NCI-H82 treated with DMSO at 0.1 percent for 48 hours (cell line): ENCODE measurements around the gene PNLIPRP1.

Experiments
- DNase-seq: peaks from one replicate; lab custom pipeline; 2025; ENCODE audit not compliant: unreplicated experiment; lab: John Stamatoyannopoulos, UW

The PNLIPRP1 gene

DNA sequence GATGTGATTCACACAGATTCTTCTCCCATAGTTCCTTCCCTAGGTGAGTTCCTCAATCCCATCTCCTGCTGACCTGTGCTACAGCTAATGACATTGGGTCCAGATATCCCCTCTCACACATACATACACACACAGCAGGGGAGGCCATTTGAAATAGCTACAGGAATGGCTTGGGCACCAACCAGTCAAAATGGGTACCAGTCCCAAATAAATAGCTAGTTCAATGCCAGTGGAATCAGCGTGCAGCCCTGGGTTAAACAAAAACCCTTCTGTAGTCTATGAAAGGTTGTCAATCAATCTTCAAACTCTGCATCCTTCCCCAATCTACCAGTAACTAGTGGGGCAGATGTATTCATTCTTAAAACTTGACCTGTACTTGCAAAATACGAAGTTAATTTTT lies 39.3 kb downstream of the PNLIPRP1 start:
- no peak for DNase-seq

DNA sequence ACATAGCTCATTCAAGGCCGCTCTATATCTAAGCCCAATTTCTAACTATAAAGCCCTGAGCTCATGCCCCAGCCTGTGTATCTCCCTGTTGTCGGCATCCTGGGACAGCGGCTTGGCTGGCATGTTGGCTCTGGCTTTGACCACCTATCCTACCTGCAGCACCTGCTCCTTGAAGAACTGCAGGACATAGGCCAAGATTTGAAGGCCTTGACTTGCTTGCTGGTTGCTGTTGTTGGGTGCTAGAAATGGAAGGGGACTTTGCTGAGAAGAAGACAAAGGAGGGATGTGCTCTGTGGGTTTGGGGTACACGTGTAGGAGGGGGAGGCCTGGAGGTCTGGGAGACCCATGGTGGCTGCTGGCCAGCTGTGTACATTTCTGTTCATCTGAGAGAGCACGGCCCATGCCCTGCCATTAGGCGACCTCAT lies 41.1 kb downstream of the PNLIPRP1 start:
- no peak for DNase-seq

DNA sequence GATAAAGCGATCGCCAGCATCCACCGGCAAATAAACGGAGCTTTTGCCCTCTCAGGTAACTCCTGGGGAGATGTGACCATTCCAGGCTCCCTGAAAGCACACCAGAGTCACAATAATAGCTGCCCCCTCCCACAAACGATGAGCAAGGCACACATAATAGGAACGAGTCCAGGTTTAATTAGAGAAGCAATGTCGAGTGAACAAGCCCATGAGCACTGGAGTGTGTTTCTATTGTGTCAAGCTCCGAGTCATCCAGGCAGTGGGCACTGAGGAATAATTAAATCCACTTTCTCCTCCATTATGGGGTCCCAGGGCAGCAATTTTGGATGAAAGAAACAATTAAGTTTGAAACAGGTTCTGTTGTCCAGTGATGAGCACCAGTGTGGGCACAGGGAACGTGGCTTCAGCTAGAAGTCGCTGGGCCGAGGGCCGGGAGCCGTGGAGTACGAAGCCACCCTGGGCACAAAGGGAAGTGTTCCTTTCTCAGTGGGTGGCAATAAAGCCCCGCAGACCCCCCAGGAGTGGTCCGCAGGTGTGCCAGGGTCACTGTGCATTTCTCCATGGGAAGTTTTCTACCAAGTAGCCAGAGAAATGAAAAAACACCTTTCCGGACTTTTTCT lies 41.9 kb downstream of the PNLIPRP1 start:
- DNase-seq, result no peak

DNA sequence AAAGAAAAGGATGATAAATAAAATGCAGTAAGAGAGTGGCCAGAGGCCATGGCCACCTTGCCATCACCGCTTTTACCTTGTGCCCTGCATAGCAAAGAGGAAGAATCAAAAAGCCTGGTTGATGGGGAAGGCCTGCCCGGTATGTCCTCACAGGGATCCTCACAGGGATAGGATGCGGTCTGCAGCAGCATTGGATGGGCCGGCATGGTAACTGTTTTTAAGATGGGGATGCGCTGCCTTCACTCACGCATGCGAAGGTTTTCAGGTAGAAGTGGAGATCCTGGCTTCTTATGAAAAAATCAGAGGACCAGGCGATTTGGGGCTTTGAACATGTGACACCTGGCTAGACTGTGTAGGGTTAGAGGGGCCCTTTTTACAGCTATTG lies 42.4 kb downstream of the PNLIPRP1 start:
- DNase-seq, result no peak

DNA sequence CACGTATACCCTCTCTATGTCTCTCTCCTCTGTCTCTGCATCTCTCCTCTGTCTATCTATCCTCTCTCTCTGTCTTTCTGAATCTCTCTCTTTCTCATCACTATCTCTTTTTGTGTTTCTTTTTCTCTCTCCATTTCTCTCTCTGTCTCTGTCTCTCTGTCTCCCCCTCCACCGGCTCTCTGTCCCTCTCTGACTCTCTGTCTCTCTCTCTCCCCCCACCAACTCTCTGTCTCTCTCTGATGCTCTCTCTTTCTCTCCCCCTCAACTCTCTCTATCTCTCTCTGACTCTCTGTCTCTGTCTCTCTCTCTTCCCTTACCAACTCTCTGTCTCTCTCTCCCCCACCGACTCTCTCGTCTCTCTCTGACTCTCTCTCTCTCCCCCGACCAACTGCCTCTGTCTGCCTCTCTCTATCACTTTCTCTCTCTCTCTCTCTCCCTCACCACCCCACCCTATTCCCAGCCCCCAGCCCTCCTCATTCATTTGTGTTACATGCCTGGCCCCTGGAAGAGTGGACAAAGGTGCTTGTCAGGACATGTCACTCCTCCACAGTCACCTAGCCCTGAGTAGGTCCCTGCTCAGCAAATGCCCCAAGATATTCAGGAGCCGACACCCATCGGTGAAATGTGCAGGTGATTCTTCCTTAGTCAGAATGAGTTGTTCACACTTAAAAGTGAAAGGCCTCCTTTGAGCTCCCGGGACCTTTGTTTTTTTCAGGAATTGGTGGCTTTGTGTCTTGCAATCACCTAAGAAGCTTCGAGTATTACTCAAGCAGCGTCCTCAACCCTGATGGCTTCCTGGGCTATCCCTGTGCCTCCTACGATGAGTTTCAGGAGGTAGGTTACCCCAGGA lies 43.6 kb downstream of the PNLIPRP1 start:
- no peak for DNase-seq

DNA sequence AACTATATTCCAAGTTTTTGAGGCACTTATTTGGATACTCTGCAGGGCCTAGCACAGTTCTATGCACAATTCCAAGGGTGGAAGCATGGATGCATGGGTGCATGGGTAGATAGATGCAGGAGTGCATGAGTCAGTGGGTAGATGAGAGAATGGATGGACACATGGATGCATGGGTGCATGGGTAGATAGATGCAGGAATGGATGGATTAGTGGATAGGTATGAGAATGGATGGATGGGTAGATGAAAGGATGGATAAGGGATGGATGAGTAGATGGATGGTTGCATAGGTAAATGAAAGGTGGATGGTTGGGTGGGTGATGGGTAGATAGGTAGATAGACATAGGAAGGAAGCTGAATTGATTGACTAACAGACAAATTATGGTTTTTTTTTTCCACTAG lies 45.6 kb downstream of the PNLIPRP1 start:
- no peak for DNase-seq

DNA sequence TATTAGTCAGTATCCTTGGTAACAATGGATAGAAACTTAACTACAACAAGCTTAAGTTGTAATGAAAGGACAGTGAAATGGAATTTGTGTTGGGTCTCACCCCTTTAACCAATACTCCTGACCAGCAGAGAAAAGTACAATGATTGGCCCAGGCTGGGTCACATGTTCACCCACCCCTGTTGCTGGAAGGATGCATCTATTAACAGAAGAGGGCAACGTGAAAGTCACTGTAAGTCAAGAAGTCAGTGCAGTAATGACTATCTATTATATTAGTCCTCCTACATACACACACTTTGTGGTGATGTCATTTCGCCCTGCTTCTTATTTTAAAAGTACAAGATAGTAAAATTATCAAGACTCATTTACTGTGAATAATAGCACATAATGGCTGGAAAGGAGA lies 46.2 kb downstream of the PNLIPRP1 start:
- DNase-seq, result no peak

DNA sequence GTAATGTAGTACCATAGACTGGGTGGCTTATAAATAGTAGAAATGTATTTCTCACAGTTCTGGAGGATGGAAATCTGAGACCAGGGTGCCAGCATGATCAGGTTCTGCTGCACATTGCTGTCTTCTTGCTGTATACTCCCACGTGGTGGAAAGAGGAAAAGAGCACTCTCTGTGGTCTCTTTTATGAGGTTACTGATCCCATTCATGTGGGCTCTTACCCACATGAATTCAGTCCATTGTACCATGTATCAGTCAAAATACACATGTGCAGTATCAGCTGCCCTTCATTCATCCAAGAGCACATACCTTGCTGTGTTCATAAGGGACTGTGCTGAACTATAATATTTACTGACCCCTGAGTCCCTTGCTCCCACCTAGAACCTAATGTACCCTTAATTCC lies 47.1 kb downstream of the PNLIPRP1 start:
- DNase-seq, result no peak

DNA sequence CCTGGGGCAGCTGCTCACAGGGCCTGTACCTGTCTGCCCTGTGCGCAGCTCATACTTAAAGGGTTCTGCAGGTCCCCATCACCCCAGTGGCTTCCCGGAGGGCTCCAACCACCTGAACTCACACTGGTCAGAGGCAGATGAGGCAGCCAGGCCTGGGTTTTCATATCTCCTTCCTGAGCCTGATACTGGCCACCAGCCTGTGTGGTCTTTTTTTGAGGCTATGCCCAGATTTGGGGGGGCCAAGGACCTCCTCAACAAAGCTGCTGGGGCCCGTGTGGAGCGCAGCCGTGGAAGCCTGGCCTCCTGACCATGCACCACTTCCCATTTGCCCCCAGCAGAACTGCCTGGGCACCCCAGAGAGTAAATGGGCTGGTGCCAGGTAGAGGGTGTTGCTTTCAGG lies 55.7 kb downstream of the PNLIPRP1 start:
- no peak for DNase-seq

DNA sequence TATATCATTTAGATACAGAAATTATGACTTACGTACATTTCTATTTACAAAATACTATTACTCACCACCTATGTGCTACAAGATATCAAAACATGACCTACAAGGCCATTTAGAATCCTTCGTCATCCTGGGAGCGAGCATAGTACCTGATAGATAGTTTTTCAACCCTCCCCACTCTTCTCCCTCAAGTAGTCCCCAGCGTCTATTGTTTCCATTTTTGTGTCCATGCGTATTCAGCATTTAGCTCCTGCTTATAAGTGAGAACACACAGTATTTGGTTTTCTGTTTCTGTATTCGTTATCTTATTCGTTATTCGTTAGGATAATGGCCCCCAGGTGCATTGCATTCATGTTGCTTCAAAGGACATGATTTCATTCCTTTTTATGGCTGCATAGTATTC lies 58.1 kb downstream of the PNLIPRP1 start:
- no peak for DNase-seq

DNA sequence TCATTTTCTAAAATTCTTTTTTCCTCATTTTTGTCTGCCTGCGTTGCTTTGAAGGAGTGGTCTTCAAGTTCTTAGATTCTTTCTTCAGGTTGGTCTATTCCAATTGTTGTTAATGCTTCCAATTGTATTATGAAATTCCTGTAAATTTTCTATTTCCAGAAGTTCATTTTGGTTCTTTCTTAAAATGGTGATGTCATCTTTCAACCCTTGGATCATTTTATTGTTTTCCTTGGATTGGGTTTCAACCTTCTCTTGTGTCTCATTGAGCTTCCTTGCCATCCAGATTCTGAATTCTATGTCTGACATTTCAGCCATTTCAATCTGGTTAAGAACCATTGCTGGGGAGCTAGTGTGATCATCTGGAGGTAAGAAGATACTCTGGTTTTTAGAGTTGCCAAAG lies 63.1 kb downstream of the PNLIPRP1 start:
- no peak for DNase-seq

DNA sequence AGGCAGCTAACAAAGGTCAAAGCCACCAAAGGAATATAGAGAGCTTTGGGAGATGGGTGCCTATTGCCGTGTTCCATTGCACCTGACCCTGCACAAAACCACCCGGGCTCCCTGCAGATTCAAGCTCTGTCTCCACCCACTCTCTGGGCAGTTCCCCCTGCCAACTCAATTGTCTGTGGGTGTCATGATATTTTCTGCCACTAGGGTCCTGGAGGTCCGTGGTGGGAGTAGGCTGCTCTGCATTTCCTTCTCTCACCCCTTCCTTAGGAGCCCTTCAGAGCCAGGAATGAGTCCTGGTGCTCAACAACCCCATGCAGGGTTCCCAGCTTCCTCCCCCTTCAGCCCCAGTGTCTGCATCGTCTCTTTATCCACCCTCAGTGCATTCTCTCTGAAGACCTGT lies 64.1 kb downstream of the PNLIPRP1 start:
- no peak for DNase-seq

DNA sequence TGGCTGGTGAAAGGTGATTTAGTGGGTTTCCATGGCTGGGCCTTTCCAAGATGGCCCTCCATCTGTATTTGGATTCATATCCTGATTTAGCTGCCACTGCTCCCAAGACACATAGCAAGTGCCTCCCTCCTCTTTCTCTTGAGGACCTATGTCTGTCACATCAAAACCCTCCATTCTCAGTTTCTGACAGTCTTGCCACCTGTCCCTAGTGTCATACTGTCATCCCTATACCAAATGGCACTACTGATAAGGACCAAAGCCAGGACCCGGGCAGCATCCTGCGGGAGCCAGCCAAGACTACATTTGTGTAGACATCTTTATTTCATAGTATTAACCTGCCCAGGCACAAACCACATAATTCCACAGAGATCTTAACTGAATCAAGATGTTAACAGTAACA lies 64.8 kb downstream of the PNLIPRP1 start:
- no peak for DNase-seq

DNA sequence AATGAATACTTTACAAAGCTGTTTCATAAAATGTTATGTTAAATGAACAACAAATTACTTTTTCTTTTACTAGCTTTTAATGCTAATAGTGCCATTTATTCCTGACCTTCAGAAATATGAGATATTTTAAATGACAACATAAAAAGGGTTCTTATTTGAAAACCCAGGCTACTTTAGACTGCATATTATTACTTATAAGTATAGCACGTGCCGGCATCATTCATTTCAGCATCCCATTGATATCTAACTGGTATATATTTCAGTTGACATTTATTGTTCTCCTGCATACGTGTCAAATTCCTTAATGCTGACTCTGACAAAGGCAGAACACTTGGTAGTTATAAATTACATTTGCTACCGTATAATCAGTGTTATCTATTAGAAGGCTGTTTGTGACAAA lies 65.3 kb downstream of the PNLIPRP1 start:
- no peak for DNase-seq

DNA sequence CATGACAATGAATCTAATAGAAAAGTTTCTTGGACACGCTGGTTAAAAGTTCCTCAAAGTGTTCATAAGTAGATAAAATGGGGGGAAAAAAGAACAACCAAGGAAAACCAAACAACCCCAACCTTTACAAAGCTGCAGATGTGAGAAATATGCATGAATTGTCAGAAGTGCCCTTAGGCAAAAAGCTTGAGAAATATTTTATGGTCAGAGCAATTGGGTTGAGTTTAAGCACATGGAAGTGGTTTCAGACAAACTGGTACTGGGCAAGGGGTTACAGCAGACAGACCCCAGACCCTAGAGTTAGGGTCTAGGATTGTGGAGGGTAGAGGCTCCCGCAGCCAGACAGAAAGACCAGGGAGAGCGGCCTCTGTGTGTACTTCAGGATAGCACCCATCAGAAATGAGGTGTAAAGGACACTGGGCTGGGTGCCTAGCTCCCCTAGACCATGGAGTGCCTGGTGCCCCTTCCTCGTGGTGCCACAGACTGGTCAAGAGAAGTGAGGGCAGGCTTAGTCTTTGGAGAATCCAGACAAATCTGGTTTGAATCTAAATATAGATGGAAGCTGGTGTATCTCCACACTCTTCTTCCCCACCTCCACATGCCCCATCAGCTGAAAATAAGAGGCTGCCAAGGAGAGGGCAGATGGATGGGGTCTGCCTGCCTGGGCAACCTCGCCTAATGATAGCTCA lies 67.2 kb downstream of the PNLIPRP1 start:
- no peak for DNase-seq
